MM.1S (cell line): ENCODE results near the gene RAB22A.

Source experiments
- DNase-seq: peaks from one replicate; pipeline ENCODE4 v3.0.0-alpha.2; 2015
- H2AFZ ChIP-seq: fragments of 300-600 bp; sonication (generic); 2 replicates; pipeline ENCODE4 v1.6.0; 2016; ENCODE audit warnings: antibody characterized with exemption, low read length
- H3F3A ChIP-seq: fragments of 300-600 bp; sonication (generic); 2 replicates; pipeline ENCODE4 v1.6.1; 2016; ENCODE audit warnings: mild to moderate bottlenecking, antibody characterized with exemption, low read length, moderate library complexity, mixed read lengths; ENCODE audit not compliant: insufficient read depth
- H3K27ac ChIP-seq: fragments of 300-600 bp; sonication (generic); 2 replicates; pipeline ENCODE4 v1.5.1; 2016; ENCODE audit warnings: mild to moderate bottlenecking, low read length
- H3K27me3 ChIP-seq: fragments of 300-600 bp; sonication (generic); replicated peaks from 2 replicates; pipeline ENCODE4 v1.6.0; 2016; ENCODE audit warnings: low read length; ENCODE audit not compliant: insufficient read depth
- H3K36me3 ChIP-seq: fragments of 300-600 bp; sonication (generic); replicated peaks from 2 replicates; pipeline ENCODE4 v1.6.1; 2016; ENCODE audit warnings: mild to moderate bottlenecking, low read length, mixed read lengths; ENCODE audit not compliant: insufficient read depth
- H3K4me1 ChIP-seq: fragments of 300-600 bp; sonication (generic); 2 replicates; pipeline ENCODE4 v1.6.1; 2016; ENCODE audit warnings: low read length, mixed read lengths
- H3K4me2 ChIP-seq: fragments of 300-600 bp; sonication (generic); 2 replicates; pipeline ENCODE4 v1.6.0; 2016; ENCODE audit warnings: low read depth, low read length
- H3K4me3 ChIP-seq: fragments of 300-600 bp; sonication (generic); 2 replicates; pipeline ENCODE4 v1.5.1; 2016; ENCODE audit warnings: low read length, mixed read lengths
- H3K79me2 ChIP-seq: fragments of 300-600 bp; sonication (generic); 2 replicates; pipeline ENCODE4 v1.6.1; 2016; ENCODE audit warnings: mixed run types, low read length, mixed read lengths
- H3K9ac ChIP-seq: fragments of 300-600 bp; sonication (generic); 2 replicates; pipeline ENCODE4 v1.6.1; 2016; ENCODE audit warnings: low read length, mixed read lengths
- H3K9me2 ChIP-seq: fragments of 300-600 bp; sonication (generic); replicated peaks from 2 replicates; pipeline ENCODE4 v1.6.1; 2016; ENCODE audit warnings: mild to moderate bottlenecking, low read length, mixed read lengths; ENCODE audit not compliant: insufficient read depth
- H3K9me3 ChIP-seq: fragments of 300-600 bp; sonication (generic); replicated peaks from 2 replicates; pipeline ENCODE4 v1.6.1; 2016; ENCODE audit warnings: mild to moderate bottlenecking, low read length, mixed read lengths; ENCODE audit not compliant: insufficient read depth
- H4K20me1 ChIP-seq: fragments of 300-600 bp; sonication (generic); 2 replicates; pipeline ENCODE4 v1.6.1; 2016; ENCODE audit warnings: mild to moderate bottlenecking, low read length, moderate library complexity, mixed read lengths; ENCODE audit not compliant: insufficient read depth
- EZH2 ChIP-seq: fragments of 300-600 bp; sonication (generic); optimal IDR thresholded peaks from 2 replicates; pipeline ENCODE3; 2017; ENCODE audit warnings: low read depth, mild to moderate bottlenecking, antibody characterized with exemption, low read length, mixed read lengths
- EZH2phosphoT487 ChIP-seq: fragments of 300-600 bp; sonication (generic); IDR thresholded peaks from 2 replicates; pipeline ENCODE4 v1.6.1; 2018; ENCODE audit warnings: antibody characterized with exemption, low read length
- TF ChIP-seq, protein P1 (sequence below): fragments of 300-600 bp; sonication (generic); IDR thresholded peaks from 2 replicates; pipeline ENCODE4 v1.5.1; 2016; ENCODE audit warnings: antibody characterized with exemption, low read length, mixed read lengths

Gene RAB22A

DNA sequence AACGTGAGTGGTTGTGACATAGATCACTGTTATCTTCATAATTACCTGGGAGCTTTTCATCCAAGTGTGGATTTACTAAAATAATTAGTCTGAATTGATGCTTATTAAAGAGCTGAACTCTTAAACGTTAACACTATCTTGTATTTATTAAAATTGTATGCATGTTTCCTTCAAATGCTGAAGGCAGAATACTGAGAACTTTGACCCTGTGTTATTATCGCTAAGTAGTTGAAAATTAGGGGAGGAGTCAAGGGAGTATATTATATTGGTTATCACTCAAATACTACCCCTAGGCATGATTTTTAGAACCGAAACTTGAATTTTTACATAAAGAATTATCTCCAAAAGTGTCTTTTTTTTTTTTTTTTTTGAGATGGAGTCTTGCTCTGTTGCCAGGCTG, 85.3 kb downstream of the RAB22A start:
- Histone ChIP-seq H2AFZ (no peak overlapping the region), H3K9ac (no peak overlapping the region), H3K9me2 (no peaks in the 10 kb centered on the region), H3K79me2 (peaks cover 100% of the 10 kb centered on the region), H3K36me3 (no peaks in the 10 kb centered on the region), H3K27ac (no peak overlapping the region), H3K4me3 (no peak overlapping the region), H3K4me2 (no peak overlapping the region), H4K20me1 (peaks cover 44% of the 10 kb centered on the region), H3K9me3 (no peaks in the 10 kb centered on the region), H3K4me1 (peaks cover 7% of the 10 kb centered on the region), H3K27me3 (no peaks in the 10 kb centered on the region), H3F3A (no peaks in the 10 kb centered on the region)
- DNase-seq = no peak
- TF ChIP-seq, protein P1, sequence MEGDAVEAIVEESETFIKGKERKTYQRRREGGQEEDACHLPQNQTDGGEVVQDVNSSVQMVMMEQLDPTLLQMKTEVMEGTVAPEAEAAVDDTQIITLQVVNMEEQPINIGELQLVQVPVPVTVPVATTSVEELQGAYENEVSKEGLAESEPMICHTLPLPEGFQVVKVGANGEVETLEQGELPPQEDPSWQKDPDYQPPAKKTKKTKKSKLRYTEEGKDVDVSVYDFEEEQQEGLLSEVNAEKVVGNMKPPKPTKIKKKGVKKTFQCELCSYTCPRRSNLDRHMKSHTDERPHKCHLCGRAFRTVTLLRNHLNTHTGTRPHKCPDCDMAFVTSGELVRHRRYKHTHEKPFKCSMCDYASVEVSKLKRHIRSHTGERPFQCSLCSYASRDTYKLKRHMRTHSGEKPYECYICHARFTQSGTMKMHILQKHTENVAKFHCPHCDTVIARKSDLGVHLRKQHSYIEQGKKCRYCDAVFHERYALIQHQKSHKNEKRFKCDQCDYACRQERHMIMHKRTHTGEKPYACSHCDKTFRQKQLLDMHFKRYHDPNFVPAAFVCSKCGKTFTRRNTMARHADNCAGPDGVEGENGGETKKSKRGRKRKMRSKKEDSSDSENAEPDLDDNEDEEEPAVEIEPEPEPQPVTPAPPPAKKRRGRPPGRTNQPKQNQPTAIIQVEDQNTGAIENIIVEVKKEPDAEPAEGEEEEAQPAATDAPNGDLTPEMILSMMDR = no peak
- TF ChIP-seq EZH2 (no peak), EZH2phosphoT487 (no peak)

DNA sequence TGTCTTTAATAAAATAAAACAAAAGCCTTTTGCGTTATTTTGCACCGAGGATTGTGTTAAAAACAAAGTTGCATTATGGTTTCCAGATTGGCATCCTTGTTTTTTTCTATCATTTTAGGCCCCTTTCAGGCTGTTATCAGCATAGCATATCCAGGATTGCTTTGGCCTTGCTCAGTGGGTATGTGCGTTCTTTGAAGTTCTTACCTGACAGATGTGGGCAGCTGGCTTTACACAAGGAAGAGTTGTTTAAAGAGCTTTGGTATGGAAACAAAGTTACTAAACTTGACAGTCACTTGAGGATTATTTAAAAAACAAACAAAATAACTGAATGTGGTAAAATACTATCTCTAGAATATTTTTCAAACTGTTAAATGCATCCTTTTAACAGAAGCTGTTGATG, 86.1 kb downstream of the RAB22A start:
- Histone ChIP-seq H3K27ac (no peak overlapping the region), H3K4me1 (peaks cover under 1% of the 10 kb centered on the region; the same call in 1 of the 2 replicates), H3K4me3 (no peak overlapping the region), H2AFZ (no peak overlapping the region), H3F3A (no peaks in the 10 kb centered on the region), H4K20me1 (peaks cover 51% of the 10 kb centered on the region), H3K9me3 (no peaks in the 10 kb centered on the region), H3K9ac (no peak overlapping the region), H3K36me3 (no peaks in the 10 kb centered on the region), H3K9me2 (no peaks in the 10 kb centered on the region), H3K4me2 (no peak overlapping the region), H3K79me2 (peaks cover 100% of the 10 kb centered on the region), H3K27me3 (no peaks in the 10 kb centered on the region)
- no peak for DNase-seq
- TF ChIP-seq, protein P1 = no peak
- TF ChIP-seq EZH2 = no peak
- no peak for TF ChIP-seq EZH2phosphoT487

DNA sequence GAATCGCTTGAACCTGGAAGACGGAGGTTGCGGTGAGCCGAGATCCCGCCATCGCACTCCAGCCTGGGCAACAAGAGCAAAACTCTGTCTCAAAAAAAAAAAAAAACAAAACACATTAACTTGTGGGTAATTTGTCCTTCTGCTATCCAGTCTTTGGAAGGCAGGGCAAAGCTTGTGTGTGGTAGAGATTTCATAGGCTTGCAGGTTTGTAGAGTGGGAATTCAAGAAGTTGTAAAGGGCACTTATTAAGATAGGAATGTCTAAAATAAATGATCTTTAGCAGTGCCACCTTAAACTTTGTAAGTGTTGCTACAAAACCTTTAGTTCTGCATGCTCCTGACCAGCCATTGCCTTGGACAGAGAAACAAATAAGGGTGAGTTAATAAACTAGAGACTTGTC, 87.9 kb downstream of the RAB22A start:
- Histone ChIP-seq H3K4me3 (no peak overlapping the region), H2AFZ (no peak overlapping the region), H3K27me3 (no peaks in the 10 kb centered on the region), H4K20me1 (peaks cover 61% of the 10 kb centered on the region), H3K27ac (no peak overlapping the region), H3K4me2 (no peak overlapping the region), H3F3A (no peaks in the 10 kb centered on the region), H3K79me2 (peaks cover 100% of the 10 kb centered on the region), H3K9me2 (no peaks in the 10 kb centered on the region), H3K36me3 (no peaks in the 10 kb centered on the region), H3K9me3 (no peaks in the 10 kb centered on the region), H3K9ac (no peak overlapping the region), H3K4me1 (no peaks in the 10 kb centered on the region)
- no peak for TF ChIP-seq EZH2phosphoT487
- no peak for TF ChIP-seq EZH2
- DNase-seq = no peak

DNA sequence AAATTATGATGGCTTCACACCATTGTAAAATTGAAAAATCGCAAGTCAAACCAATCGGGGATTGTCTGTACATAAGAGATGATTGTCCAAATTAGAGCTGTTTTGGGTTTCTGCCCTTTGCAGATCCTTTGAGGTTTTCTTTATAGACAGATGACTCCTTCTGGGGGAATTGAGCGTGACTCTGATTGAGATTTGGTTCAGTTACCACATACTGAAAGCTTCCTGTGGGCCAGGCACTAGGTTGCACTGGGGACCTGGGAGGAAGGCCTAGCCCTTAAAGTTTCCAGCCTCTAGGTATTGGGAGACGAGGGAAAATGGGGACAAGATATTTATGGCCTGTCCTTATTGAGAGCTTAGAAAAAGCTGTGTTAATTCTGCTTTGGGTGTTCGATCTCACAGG, 88.7 kb downstream of the RAB22A start:
- H3K9ac ChIP-seq = no peak overlapping the region
- H4K20me1 ChIP-seq = peaks cover 67% of the 10 kb centered on the region
- no peaks in the 10 kb centered on the region for H3K9me3 ChIP-seq
- H2AFZ ChIP-seq = no peak overlapping the region
- H3K27ac ChIP-seq = no peak overlapping the region
- H3K4me2 ChIP-seq = no peak overlapping the region
- H3K79me2 ChIP-seq = peaks cover 100% of the 10 kb centered on the region
- H3K4me1 ChIP-seq = no peaks in the 10 kb centered on the region
- no peaks in the 10 kb centered on the region for H3K36me3 ChIP-seq
- H3F3A ChIP-seq = no peaks in the 10 kb centered on the region
- no peak for DNase-seq
- H3K27me3 ChIP-seq = no peaks in the 10 kb centered on the region
- no peak for TF ChIP-seq EZH2
- TF ChIP-seq, protein P1 = no peak
- no peak overlapping the region for H3K4me3 ChIP-seq
- no peaks in the 10 kb centered on the region for H3K9me2 ChIP-seq
